A673 (cell line): Measurements from ENCODE around the gene MRPL1. TPM values are rescaled to one million over a fixed set of nuclear protein-coding genes. Genes with fewer than 3 reads are reported as not detected.

Experiments
- BruUV-seq: library from RNA; stranded (reverse); fragments of 400-500 nt; replicated peaks from 2 replicates; lab custom pipeline; 2021; lab: Mats Ljungman, UMichigan
- CTCF ChIA-PET: fragments of 300-600 bp; sonication (Branson Sonifier 250); formaldehyde crosslinking; loops from one replicate; lab custom pipeline; 2022; ENCODE audit warnings: antibody characterized with exemption; lab: Charles Lee
- POLR2A ChIA-PET: fragments of 300-600 bp; sonication (Branson Sonifier 250); formaldehyde crosslinking; loops from one replicate; lab custom pipeline; 2022; ENCODE audit warnings: antibody characterized with exemption; ENCODE audit not compliant: low non-redundant PET; lab: Charles Lee
- DNase-seq: peaks from one replicate; pipeline ENCODE4 v3.0.0-alpha.2; 2015; ENCODE audit warnings: low spot score
- H3K27ac ChIP-seq: fragments of 200-600 bp; sonication (generic); 2 replicates; pipeline ENCODE4 v1.5.1; 2016; ENCODE audit warnings: mixed run types, low read depth, mild to moderate bottlenecking, mixed read lengths, antibody characterized with exemption, low read length; ENCODE audit not compliant: poor library complexity, severe bottlenecking
- H3K27me3 ChIP-seq: fragments of 200-600 bp; sonication (generic); replicated peaks from 2 replicates; pipeline ENCODE4 v1.6.1; 2017; ENCODE audit warnings: mixed run types, low read depth, mild to moderate bottlenecking, mixed read lengths, antibody characterized with exemption, low read length; ENCODE audit not compliant: insufficient read depth, poor library complexity
- H3K36me3 ChIP-seq: fragments of 200-600 bp; sonication (generic); 2 replicates; pipeline ENCODE4 v1.6.1; 2016; ENCODE audit warnings: mixed run types, mild to moderate bottlenecking, mixed read lengths, antibody characterized with exemption, low read length; ENCODE audit not compliant: insufficient read depth, poor library complexity, severe bottlenecking
- H3K4me1 ChIP-seq: fragments of 200-600 bp; sonication (generic); 2 replicates; pipeline ENCODE4 v1.6.1; 2017; ENCODE audit warnings: mixed run types, mild to moderate bottlenecking, mixed read lengths, antibody characterized with exemption, low read length; ENCODE audit not compliant: insufficient read depth, poor library complexity, severe bottlenecking
- H3K4me3 ChIP-seq: fragments of 200-600 bp; sonication (generic); 2 replicates; pipeline ENCODE4 v1.5.1; 2016; ENCODE audit warnings: low read depth, mixed run types, mild to moderate bottlenecking, mixed read lengths, low read length; ENCODE audit not compliant: poor library complexity, severe bottlenecking
- H3K9me3 ChIP-seq: fragments of 200-600 bp; sonication (generic); 2 replicates; pipeline ENCODE4 v1.6.1; 2016; ENCODE audit warnings: mixed run types, low read depth, mild to moderate bottlenecking, mixed read lengths, antibody characterized with exemption, low read length; ENCODE audit not compliant: poor library complexity, severe bottlenecking
- CTCF ChIP-seq: fragments of 300-800, 200-600 bp; sonication (generic); conservative IDR thresholded peaks from 2 replicates; pipeline ENCODE4 v1.5.1; 2017; ENCODE audit warnings: low read depth, mild to moderate bottlenecking, antibody characterized with exemption, low read length, moderate library complexity, mixed read lengths
- EZH2 ChIP-seq: fragments of 200-600 bp; sonication (generic); IDR thresholded peaks from 2 replicates; pipeline ENCODE4 v1.6.1; 2017; ENCODE audit warnings: borderline replicate concordance, low read depth, mild to moderate bottlenecking, mixed read lengths, antibody characterized with exemption, low read length; ENCODE audit not compliant: poor library complexity, severe bottlenecking
- intact Hi-C: fragments of 100-400 bp; cut with micrococcal nuclease; formaldehyde crosslinking; loops from one replicate; pipeline ENCODE4 v1.10.0; 2022; ENCODE audit not compliant: unreplicated experiment
- total RNA-seq: library from RNA; stranded (reverse); gene quantifications from 2 replicates; pipeline ENCODE4 v1.2.3, GENCODE V29; 2021

The MRPL1 gene
- total RNA-seq, 1 experiment from 2014 or later: 32.2 TPM

- TF ChIP-seq CTCF (no peak), EZH2 (no peak)
- DNase-seq: no peak
- CTCF ChIA-PET: no interaction called here
- Histone ChIP-seq H3K27me3 (no peaks in the 10 kb centered on the region), H3K36me3 (no peaks in the 10 kb centered on the region), H3K27ac (no peak overlapping the region), H3K4me3 (no peak overlapping the region), H3K9me3 (no peaks in the 10 kb centered on the region), H3K4me1 (no peaks in the 10 kb centered on the region)
- POLR2A ChIA-PET: no interaction called here
- no TSS peak for BruUV-seq
- intact Hi-C loops: no loop called here
These were observed 29.4 kb upstream of the MRPL1 start for GRCh38 chr4:77833126-77833724.

- no TSS peak for BruUV-seq
- no peak for DNase-seq
These were observed 28.2 kb upstream of the MRPL1 start for GRCh38 chr4:77834403-77834802.

GRCh38 chr4:77843628-77844027 is 19.0 kb upstream of the MRPL1 start:
- no peak for DNase-seq
- Histone ChIP-seq H3K4me3 (no peak overlapping the region), H3K4me1 (no peaks in the 10 kb centered on the region), H3K27me3 (no peaks in the 10 kb centered on the region), H3K36me3 (no peaks in the 10 kb centered on the region), H3K27ac (no peak overlapping the region), H3K9me3 (no peaks in the 10 kb centered on the region)
- intact Hi-C loops: no loop called here
- no TSS peak for BruUV-seq
- no peak for TF ChIP-seq EZH2
- TF ChIP-seq CTCF: no peak
- ChIA-PET POLR2A (no interaction called here), CTCF (no interaction called here)

More at GRCh38 chr4:77834403-77834802, 28.2 kb upstream of the MRPL1 start:
- Histone ChIP-seq H3K4me1 (no peaks in the 10 kb centered on the region), H3K27me3 (no peaks in the 10 kb centered on the region), H3K4me3 (no peak overlapping the region), H3K9me3 (no peaks in the 10 kb centered on the region), H3K36me3 (no peaks in the 10 kb centered on the region), H3K27ac (no peak overlapping the region)
- TF ChIP-seq EZH2 (no peak), CTCF (no peak)
- POLR2A ChIA-PET: no interaction called here
- CTCF ChIA-PET: no interaction called here
- intact Hi-C loops: no loop called here
